GM06990 (cell line): ENCODE data around the gene TPGS1.

Source experiments
- DNase-seq: peaks from one replicate; pipeline ENCODE4 v3.0.0-alpha.2; 2011; ENCODE audit not compliant: insufficient read length; ENCODE audit errors: extremely low read depth
- H3K27me3 ChIP-seq: replicated peaks from 2 replicates; pipeline ENCODE4 v1.6.0; 2011; ENCODE audit warnings: low read length; ENCODE audit not compliant: control insufficient read depth, insufficient read depth
- H3K36me3 ChIP-seq: 2 replicates; pipeline ENCODE4 v1.5.1; 2011; ENCODE audit warnings: low read length; ENCODE audit not compliant: control insufficient read depth, insufficient read depth
- H3K4me3 ChIP-seq: replicated peaks from 2 replicates; pipeline ENCODE4 v1.5.1; 2011; ENCODE audit warnings: low read depth, mild to moderate bottlenecking, control low read depth, low read length
- TF ChIP-seq, protein P1 (sequence below): IDR thresholded peaks from 2 replicates; pipeline ENCODE4 v1.5.1; 2011; ENCODE audit warnings: low read length, control low read depth, mild to moderate bottlenecking, inconsistent platforms; ENCODE audit not compliant: insufficient read depth, poor library complexity, severe bottlenecking

Gene TPGS1

DNA sequence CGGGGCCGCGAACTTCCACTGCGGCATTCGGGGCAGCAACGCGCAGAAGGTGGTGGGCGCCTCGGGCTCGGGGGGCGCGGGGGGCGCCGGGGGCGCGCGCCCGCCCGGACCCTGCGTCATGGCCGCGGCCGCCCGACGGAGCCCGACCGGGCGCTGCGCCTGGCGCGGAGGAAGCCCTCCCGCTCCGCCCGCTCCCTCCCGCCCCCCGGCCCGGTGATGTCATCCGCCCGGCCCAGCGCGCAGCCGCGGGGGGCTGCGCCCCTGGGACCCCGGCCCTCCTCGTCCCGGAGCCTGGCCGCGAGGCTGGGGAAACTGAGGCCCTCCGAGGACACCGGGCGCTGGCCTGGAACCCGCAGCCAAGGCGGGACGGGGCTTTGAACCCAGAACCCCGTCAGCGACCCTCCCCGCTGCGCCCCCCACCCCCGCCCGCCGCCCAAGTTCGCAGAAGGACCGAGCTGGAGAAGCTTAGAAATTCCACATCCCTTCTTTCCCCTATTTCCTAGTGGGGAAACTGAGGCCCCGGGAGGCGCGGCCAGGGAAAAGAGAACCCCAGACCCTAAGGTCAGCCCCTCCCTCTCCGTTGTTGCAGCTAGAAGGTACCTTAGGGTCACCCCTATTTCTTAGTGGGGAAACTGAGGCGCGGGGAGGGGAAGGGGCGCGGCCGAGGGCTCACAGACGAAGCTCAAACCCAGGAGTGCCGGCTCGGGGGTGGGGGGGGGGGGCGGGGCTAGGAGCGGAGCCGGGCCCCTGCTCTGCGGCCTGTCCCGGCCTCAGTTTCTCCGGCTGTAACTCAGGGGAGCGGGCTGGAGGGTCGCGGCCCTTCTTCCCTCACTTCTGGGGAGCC lies 46.2 kb upstream of the TPGS1 start, which contains the start of gene SHC2:
SHC2 (minus strand) TSS at position 157 of the 844 bp plus-strand sequence; CDS start at position 120, 37 bp downstream.
- TF ChIP-seq, protein P1, sequence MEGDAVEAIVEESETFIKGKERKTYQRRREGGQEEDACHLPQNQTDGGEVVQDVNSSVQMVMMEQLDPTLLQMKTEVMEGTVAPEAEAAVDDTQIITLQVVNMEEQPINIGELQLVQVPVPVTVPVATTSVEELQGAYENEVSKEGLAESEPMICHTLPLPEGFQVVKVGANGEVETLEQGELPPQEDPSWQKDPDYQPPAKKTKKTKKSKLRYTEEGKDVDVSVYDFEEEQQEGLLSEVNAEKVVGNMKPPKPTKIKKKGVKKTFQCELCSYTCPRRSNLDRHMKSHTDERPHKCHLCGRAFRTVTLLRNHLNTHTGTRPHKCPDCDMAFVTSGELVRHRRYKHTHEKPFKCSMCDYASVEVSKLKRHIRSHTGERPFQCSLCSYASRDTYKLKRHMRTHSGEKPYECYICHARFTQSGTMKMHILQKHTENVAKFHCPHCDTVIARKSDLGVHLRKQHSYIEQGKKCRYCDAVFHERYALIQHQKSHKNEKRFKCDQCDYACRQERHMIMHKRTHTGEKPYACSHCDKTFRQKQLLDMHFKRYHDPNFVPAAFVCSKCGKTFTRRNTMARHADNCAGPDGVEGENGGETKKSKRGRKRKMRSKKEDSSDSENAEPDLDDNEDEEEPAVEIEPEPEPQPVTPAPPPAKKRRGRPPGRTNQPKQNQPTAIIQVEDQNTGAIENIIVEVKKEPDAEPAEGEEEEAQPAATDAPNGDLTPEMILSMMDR = no peak
- Histone ChIP-seq H3K4me3 (no peak within 1 kb of the TSS), H3K36me3 (no peaks in the 10 kb centered on the region), H3K27me3 (no peaks in the 10 kb centered on the region)
- no peak for DNase-seq

DNA sequence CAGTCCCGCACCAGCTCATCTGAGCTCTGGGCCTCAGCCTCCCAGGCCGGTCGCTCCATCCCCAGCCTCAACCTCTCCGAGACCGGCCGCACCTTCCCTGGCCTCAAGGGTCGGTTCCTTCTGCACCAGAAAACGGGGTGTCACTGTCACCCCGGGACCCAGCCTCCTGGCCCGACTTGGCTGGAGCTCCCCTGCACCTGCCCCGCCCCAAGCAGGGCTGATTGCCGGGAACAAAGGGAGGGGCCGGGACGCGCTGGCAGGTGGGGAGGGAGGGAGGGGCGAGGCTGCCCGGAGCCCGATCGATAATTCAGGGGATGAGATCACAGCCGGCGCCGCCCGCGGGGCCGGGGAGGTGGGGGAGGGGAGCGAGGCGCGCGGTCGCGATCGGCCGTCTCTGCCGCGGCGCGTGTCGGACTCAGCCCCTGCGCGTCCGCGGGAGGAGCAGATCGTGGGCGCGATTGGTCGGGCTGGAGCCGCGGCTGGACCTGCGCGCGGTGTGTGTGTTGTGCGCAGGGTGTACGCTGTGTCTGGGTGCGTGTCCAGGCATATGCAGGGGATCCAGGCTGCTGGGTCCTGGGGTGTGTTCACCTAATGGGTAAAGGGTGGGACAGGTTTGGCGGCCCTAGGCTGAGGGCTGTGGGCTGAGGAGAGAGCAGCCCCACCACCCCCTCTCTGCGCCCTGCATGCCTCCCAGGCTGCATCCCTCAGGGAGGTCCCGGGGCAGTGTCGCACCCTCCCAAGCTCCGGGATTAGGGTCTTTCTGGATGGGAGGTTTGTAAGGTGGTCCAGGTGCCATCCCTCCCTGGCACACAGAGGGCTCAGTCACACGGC lies 45.4 kb upstream of the TPGS1 start:
- no peak for DNase-seq
- Histone ChIP-seq H3K27me3 (no peaks in the 10 kb centered on the region), H3K4me3 (no peak overlapping the region), H3K36me3 (no peaks in the 10 kb centered on the region)
- TF ChIP-seq, protein P1 = no peak

DNA sequence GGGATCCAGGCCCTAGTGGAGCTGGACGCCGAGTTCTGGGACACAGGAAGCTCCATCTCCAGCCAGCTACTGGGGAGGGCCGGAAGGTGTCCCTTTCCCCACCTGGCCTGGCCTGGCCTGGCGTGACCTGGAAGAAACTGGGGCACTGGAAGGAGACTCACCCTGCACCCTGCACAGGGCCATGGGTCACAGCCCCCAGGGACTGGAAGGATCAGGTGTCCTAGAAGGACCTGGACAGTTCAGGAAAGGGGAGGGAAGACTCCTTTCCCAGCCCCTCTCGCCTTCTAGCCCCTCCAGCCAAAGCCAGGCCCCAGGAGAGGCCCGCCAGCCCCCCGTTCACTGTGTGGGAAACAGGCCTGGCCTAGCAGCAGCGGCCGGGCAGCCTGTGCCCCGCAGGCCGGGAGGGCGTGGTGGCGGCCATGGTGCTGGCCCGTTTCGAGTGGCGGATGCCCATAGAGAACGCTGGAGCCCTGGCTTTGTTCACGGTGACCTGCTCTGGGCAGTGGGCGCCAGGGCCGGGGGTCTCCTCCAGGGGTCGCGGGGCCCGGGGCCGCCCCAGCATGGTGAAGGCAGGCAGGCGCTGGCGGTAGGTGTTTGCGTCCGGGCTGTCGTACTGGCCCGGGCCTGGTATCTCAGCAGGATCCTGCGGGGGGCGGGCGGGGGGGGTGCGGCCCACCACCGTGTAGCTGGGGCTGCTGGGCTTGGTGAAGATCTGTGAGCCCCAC lies 43.7 kb upstream of the TPGS1 start:
- TF ChIP-seq, protein P1 = no peak
- H3K27me3 ChIP-seq = no peaks in the 10 kb centered on the region

DNA sequence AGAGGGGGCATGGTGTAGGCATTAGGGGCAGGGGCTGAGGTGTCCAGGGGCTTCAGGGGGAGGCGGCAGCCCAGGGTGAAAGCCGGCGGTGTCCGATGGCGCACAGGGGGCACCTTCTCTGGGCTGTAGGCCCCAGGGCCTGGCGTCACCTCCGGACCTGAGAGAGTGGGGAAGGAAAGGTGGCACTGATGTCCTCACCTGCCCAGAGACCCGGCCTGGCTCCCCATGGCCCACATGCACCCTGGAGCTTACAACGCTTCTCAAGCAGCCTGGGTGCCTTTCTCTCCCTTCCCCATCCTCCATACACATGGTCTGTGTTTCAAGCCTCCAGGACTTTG lies 43.1 kb upstream of the TPGS1 start:
- H3K4me3 ChIP-seq = no peak overlapping the region
- H3K27me3 ChIP-seq = no peaks in the 10 kb centered on the region
- no peaks in the 10 kb centered on the region for H3K36me3 ChIP-seq
- DNase-seq = no peak
- TF ChIP-seq, protein P1 = no peak

More for the DNA sequence above, 43.7 kb upstream of the TPGS1 start:
- Histone ChIP-seq H3K36me3 (no peaks in the 10 kb centered on the region), H3K4me3 (no peak overlapping the region)
- DNase-seq = no peak

DNA sequence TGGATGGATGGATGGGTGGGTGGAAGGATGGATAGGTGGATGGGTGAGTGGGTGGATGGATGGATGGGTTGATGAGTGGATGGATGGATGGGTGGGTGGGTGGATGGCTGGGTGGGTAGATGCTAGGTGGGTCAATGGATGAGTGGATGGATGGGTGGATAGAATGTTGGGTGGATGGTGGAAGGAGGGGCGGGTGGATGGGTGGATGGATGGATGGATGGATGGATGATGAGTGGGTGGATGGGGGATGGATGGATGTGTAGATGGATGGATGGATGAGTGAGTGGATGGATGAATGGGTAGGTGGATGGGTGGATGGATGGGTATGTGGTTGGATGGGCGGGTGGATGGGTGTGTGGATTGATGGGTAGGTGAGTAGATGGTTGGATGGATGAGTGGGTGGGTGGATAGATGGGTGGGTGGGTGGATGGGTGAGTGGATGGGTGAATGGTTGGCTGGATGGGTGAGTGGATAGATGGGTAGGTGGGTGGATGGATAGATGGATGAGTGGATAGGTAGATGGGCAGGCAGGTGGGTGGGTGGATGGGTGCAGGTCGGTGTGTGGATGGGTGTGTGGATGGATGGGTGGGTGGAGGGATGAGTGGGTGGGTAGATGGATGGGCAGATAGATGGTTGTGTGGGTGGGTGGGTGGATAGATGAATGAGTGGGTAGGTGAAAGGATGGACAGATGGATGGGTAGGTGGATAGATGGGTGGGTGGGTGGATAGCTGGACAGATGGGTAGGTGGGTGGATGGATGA lies 42.1 kb upstream of the TPGS1 start:
- no peak for DNase-seq
- Histone ChIP-seq H3K27me3 (no peaks in the 10 kb centered on the region), H3K4me3 (no peak overlapping the region), H3K36me3 (no peaks in the 10 kb centered on the region)
- TF ChIP-seq, protein P1 = no peak
